ENCODE data around the gene IL21R.

IL21R gene

DNA sequence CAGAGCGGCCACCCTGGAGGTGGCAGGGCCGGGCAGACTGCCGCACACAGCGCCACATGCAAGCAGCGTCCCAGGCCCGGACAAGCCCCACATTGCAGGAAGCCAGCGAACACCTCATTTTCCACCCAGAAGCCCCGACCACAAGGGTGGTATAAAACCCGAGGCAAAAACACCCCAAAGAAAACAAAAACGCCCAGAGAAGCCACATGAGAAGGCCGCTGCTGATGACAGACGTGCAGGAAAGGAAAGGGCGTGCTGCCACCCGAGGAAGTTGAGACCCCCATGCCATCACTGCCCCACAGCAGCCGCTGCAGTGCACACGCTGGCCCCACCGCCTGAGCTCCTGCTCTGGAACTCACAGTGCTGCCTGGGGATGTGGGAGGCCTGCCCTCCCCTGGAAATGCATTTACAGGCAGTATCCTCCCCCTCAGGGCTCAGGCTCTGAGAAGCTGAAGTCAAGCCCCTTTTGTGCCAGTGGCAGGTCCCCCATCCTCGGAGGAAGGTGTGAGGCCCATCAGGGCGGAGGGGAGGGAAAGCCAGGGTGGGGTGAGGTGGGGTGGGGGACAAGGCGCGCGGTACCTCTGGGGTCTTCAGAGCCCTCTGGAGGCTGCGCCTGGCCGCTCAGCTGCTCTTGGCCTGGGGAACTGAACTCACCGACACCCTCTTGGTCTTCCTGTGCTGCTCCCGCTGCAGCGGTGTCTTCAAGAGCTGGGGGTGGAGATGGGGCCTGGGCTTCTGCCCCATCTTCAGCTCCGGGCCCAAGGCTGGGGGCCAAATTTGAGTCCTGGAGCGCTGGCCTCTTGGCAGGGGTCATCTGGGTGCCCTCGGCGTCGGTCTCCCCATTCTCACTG, 62.0 kb downstream of the IL21R start:
- POLR2A ChIA-PET = no interaction called here
- peaks cover 14 to 97% of the 10 kb centered on the region in 2 experiments; a peak in 2 of 3 replicates for H3K36me3 ChIP-seq (ENCODE audit: control insufficient read depth in 2 of 2, insufficient read depth in 1 of 2, low read length in 2 of 2)

More for the DNA sequence above, 62.0 kb downstream of the IL21R start:
- no peak overlapping the region for H3K27ac ChIP-seq (ENCODE audit: extremely low read depth, low read depth, low read length)
- no peaks in the 10 kb centered on the region for H3K9me3 ChIP-seq (ENCODE audit: control insufficient read depth, insufficient read depth, low read depth, low read length)
- CTCF ChIA-PET = no interaction called here
- H3K4me1 ChIP-seq (ENCODE audit: control insufficient read depth, insufficient read depth, low read length) = no peaks in the 10 kb centered on the region
- no peak overlapping the region for H3K4me3 ChIP-seq (ENCODE audit: low read depth, low read length)
- no peak for TF ChIP-seq ZFP37 (tag by site-specific recombination; IDR thresholded peaks at IDR 0.05)
- TF ChIP-seq ZNF266 (tag by site-specific recombination; IDR thresholded peaks at IDR 0.05; ENCODE audit: low read depth) = no peak
- TF ChIP-seq ZNF768 (tag by site-specific recombination; IDR thresholded peaks at IDR 0.05) = no peak
- TF ChIP-seq REPIN1 (tag by site-specific recombination; IDR thresholded peaks at IDR 0.05; ENCODE audit: low read depth) = no peak
- no peak for TF ChIP-seq OVOL3 (tag by site-specific recombination; IDR thresholded peaks at IDR 0.05)
- no peak for TF ChIP-seq ZBTB44 (tag by site-specific recombination; IDR thresholded peaks at IDR 0.05)
- no peak for TF ChIP-seq ZNF280D (tag by site-specific recombination; IDR thresholded peaks at IDR 0.05)
- TF ChIP-seq, protein P1, sequence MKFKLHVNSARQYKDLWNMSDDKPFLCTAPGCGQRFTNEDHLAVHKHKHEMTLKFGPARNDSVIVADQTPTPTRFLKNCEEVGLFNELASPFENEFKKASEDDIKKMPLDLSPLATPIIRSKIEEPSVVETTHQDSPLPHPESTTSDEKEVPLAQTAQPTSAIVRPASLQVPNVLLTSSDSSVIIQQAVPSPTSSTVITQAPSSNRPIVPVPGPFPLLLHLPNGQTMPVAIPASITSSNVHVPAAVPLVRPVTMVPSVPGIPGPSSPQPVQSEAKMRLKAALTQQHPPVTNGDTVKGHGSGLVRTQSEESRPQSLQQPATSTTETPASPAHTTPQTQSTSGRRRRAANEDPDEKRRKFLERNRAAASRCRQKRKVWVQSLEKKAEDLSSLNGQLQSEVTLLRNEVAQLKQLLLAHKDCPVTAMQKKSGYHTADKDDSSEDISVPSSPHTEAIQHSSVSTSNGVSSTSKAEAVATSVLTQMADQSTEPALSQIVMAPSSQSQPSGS (tag by site-specific recombination; IDR thresholded peaks at IDR 0.05; ENCODE audit: low read depth) = no peak
- TF ChIP-seq, protein P2, sequence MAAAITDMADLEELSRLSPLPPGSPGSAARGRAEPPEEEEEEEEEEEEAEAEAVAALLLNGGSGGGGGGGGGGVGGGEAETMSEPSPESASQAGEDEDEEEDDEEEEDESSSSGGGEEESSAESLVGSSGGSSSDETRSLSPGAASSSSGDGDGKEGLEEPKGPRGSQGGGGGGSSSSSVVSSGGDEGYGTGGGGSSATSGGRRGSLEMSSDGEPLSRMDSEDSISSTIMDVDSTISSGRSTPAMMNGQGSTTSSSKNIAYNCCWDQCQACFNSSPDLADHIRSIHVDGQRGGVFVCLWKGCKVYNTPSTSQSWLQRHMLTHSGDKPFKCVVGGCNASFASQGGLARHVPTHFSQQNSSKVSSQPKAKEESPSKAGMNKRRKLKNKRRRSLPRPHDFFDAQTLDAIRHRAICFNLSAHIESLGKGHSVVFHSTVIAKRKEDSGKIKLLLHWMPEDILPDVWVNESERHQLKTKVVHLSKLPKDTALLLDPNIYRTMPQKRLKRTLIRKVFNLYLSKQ (tag by site-specific recombination; IDR thresholded peaks at IDR 0.05; ENCODE audit: borderline replicate concordance) = no peak
- TF ChIP-seq ZNF391 (tag by site-specific recombination; IDR thresholded peaks at IDR 0.05; ENCODE audit: borderline replicate concordance, low read depth) = no peak
- no peak for TF ChIP-seq ZNF660 (tag by site-specific recombination; IDR thresholded peaks at IDR 0.05)
- TF ChIP-seq ZBTB1 (tag by site-specific recombination; IDR thresholded peaks at IDR 0.05) = no peak
- no peak for TF ChIP-seq GLIS1 (tag by site-specific recombination; IDR thresholded peaks at IDR 0.05)
- TF ChIP-seq ZNF777 (tag by site-specific recombination; IDR thresholded peaks at IDR 0.05; ENCODE audit: borderline replicate concordance) = no peak
- no peak for TF ChIP-seq ZNF37A (tag by site-specific recombination; IDR thresholded peaks at IDR 0.05)
- TF ChIP-seq GLI2 (tag by site-specific recombination; IDR thresholded peaks at IDR 0.05; ENCODE audit: borderline replicate concordance, low read depth) = no peak
- no peak for TF ChIP-seq ZNF221 (tag by site-specific recombination; IDR thresholded peaks at IDR 0.05; ENCODE audit: borderline replicate concordance)

All from HEK293 (cell line).